ENCODE results near the gene SLC26A8. TPM values are rescaled to one million over a fixed set of nuclear protein-coding genes. Genes with fewer than 3 reads are reported as not detected.

Gene SLC26A8
- total and polyA plus RNA-seq, 4 donors = 0.03 to 0.33 (median 0.18) TPM

- DNase-seq (ENCODE audit: low spot score) = no peak
- H3K9me3 ChIP-seq (ENCODE audit: control insufficient read depth in 4 of 4, low read length in 3 of 4) = no peaks in the 10 kb centered on the region
- H3K4me1 ChIP-seq (ENCODE audit: control insufficient read depth in 4 of 4, insufficient read depth in 4 of 4, low read length in 3 of 4) = peaks cover 0 to 2% (median 0%) of the 10 kb centered on the region in 4 donors
- no peak overlapping the region for H3K9ac ChIP-seq (ENCODE audit: low read depth in 1 of 2, low read length in 2 of 2)
- no peak overlapping the region for H3K27ac ChIP-seq (ENCODE audit: low read depth in 1 of 2, low read length in 2 of 2)
- TF ChIP-seq CTCF (IDR thresholded peaks at IDR 0.05; ENCODE audit: low read depth, low read length, missing input control) (no peak), YY1 (IDR thresholded peaks at IDR 0.05) (no peak), SP1 (IDR thresholded peaks at IDR 0.05) (no peak), FOXA2 (IDR thresholded peaks at IDR 0.05) (no peak), RAD21 (IDR thresholded peaks at IDR 0.05) (no peak), HNF4A (conservative IDR thresholded peaks at IDR 0.05) (no peak), REST (IDR thresholded peaks at IDR 0.05) (no peak), HNF4G (IDR thresholded peaks at IDR 0.05) (no peak), GABPA (IDR thresholded peaks at IDR 0.05 in 1 of 2, conservative IDR thresholded peaks at IDR 0.05 in 1 of 2) (no peak), MAX (IDR thresholded peaks at IDR 0.05) (no peak), ZBTB33 (IDR thresholded peaks at IDR 0.05) (no peak), ATF3 (IDR thresholded peaks at IDR 0.05) (no peak), FOXA1 (IDR thresholded peaks at IDR 0.05) (no peak), NR2F2 (IDR thresholded peaks at IDR 0.05) (no peak), JUND (IDR thresholded peaks at IDR 0.05) (no peak), EGR1 (IDR thresholded peaks at IDR 0.05; ENCODE audit: low read depth in 2 of 2) (no peak), RXRA (IDR thresholded peaks at IDR 0.05) (no peak), TAF1 (conservative IDR thresholded peaks at IDR 0.05) (no peak)
- peaks cover 0 to 1% (median 0%) of the 10 kb centered on the region in 4 donors for H3K36me3 ChIP-seq (ENCODE audit: control insufficient read depth in 4 of 4, insufficient read depth in 3 of 4, low read depth in 1 of 4, low read length in 3 of 4)
- H3K27me3 ChIP-seq (ENCODE audit: control insufficient read depth in 4 of 4, insufficient read depth in 4 of 4, low read length in 3 of 4) = no peaks in the 10 kb centered on the region
- H3K4me3 ChIP-seq (ENCODE audit: low read depth in 1 of 3, low read length in 3 of 3) = no peak overlapping the region
- 89% methylated on average over 2 of the region's 2 CpGs for WGBS
Measured at GRCh38 chr6:35894776-35895175, 129.7 kb downstream of the SLC26A8 start.

Other genes with a start within 250 kb of the SLC26A8 start
- not detected for gene CLPSL2, start 248.0 kb downstream of the SLC26A8 start, total RNA-seq
- not detected for gene CLPSL2, start 248.0 kb downstream of the SLC26A8 start, polyA plus RNA-seq
- not detected for gene CLPSL1, start 243.6 kb downstream of the SLC26A8 start, total RNA-seq
- not detected for gene CLPSL1, start 243.6 kb downstream of the SLC26A8 start, polyA plus RNA-seq
- not detected for gene CLPS, start 227.3 kb downstream of the SLC26A8 start, total RNA-seq
- gene CLPS, start 227.3 kb downstream of the SLC26A8 start, polyA plus RNA-seq = not detected
- not detected for gene LHFPL5, start 219.3 kb downstream of the SLC26A8 start, total RNA-seq
- not detected for gene LHFPL5, start 219.3 kb downstream of the SLC26A8 start, polyA plus RNA-seq
- 10 to 100 TPM; 38.7 to 41.2 TPM for gene SRPK1, start 103.5 kb downstream of the SLC26A8 start, total RNA-seq
- 10 to 100 TPM; 11.9 to 27.2 TPM for gene SRPK1, start 103.5 kb downstream of the SLC26A8 start, polyA plus RNA-seq
- 10 to 100 TPM; 51.0 to 82.7 TPM for gene MAPK14, start 3.2 kb upstream of the SLC26A8 start, total RNA-seq
- gene MAPK14, start 3.2 kb upstream of the SLC26A8 start, polyA plus RNA-seq = 10 to 100 TPM; 16.9 to 20.9 TPM
- 10 to 100 TPM in 1 of 2 donors, 1 to 10 TPM in 1; 2.7 to 17.2 TPM for gene MAPK13, start 105.9 kb upstream of the SLC26A8 start, total RNA-seq
- 1 to 10 TPM; 1.9 to 3.2 TPM for gene MAPK13, start 105.9 kb upstream of the SLC26A8 start, polyA plus RNA-seq
- gene BRPF3, start 172.1 kb upstream of the SLC26A8 start, total RNA-seq = 10 to 100 TPM; 14.9 to 20.0 TPM
- gene BRPF3, start 172.1 kb upstream of the SLC26A8 start, polyA plus RNA-seq = 10 to 100 TPM in 1 of 2 donors, 1 to 10 TPM in 1; 7.5 to 12.5 TPM
- under 1 TPM; 0.08 to 0.14 TPM for gene PNPLA1, start 245.4 kb upstream of the SLC26A8 start, total RNA-seq
- under 1 TPM in 1 of 2 donors, not detected in 1; 0.07 TPM for gene PNPLA1, start 245.4 kb upstream of the SLC26A8 start, polyA plus RNA-seq

Measured in liver (tissue), 9 donors.